ENCODE data around the gene STX10.

DNA sequence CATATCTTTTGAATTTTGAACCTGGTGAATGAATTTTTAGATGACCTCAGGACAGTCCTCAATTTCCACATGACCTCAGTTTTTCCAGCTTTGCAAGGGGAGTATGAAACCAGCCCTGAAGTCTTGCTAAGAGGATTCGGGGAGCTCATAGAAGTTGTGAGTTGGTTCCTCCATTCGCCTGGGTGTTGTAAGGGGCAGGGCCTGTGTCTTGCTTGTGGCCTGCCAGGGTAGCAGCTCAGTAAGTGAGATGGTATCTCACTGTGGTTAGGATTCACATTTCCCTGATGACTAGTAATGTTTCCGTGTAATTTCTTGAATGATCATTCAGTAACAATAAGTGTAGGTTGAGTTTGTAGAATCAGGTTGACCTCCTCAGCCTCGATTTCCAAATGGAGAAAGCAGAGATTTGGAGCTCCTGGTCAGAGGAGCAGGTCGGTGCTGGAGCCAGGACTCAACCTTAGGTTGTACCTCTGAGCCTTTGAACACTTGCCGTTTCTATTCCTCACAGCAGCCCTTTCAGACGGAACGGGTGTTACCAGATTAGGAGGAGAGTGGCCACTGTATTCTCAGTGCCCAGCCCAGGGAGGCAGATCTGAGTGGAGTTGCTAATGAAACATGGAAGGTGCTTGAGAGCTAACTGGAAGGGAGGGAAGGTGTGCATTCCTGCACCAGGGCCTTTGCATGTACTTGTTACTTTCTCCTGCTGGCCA, 17.5 kb downstream of the STX10 start:
- no peak for TF ChIP-seq POLR2A (IDR thresholded peaks at IDR 0.05)
- TF ChIP-seq, protein P1, sequence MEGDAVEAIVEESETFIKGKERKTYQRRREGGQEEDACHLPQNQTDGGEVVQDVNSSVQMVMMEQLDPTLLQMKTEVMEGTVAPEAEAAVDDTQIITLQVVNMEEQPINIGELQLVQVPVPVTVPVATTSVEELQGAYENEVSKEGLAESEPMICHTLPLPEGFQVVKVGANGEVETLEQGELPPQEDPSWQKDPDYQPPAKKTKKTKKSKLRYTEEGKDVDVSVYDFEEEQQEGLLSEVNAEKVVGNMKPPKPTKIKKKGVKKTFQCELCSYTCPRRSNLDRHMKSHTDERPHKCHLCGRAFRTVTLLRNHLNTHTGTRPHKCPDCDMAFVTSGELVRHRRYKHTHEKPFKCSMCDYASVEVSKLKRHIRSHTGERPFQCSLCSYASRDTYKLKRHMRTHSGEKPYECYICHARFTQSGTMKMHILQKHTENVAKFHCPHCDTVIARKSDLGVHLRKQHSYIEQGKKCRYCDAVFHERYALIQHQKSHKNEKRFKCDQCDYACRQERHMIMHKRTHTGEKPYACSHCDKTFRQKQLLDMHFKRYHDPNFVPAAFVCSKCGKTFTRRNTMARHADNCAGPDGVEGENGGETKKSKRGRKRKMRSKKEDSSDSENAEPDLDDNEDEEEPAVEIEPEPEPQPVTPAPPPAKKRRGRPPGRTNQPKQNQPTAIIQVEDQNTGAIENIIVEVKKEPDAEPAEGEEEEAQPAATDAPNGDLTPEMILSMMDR (IDR thresholded peaks at IDR 0.05 in 8 of 11, conservative IDR thresholded peaks at IDR 0.05 in 3 of 11) = no peak
